HG03457 (cell line): Measurements from ENCODE around the gene MYO18B.

Source experiments
- ATAC-seq: cut with Tn5 transposase; IDR thresholded peaks from one replicate; pipeline ENCODE4 v1.9.1; 2021; ENCODE audit warnings: moderate number of reproducible peaks; ENCODE audit not compliant: unreplicated experiment

The MYO18B gene

GRCh38 chr22:25747245-25747944 lies 5.4 kb downstream of the MYO18B start:
- ATAC-seq = no peak

- ATAC-seq = no peak
Observed at GRCh38 chr22:25748140-25748539, 6.2 kb downstream of the MYO18B start.

GRCh38 chr22:25748704-25749103 lies 6.7 kb downstream of the MYO18B start:
- ATAC-seq = no peak

GRCh38 chr22:25749420-25750169 lies 7.6 kb downstream of the MYO18B start:
- no peak for ATAC-seq

- no peak for ATAC-seq
Observed at GRCh38 chr22:25750569-25751173, 8.7 kb downstream of the MYO18B start.

- no peak for ATAC-seq
Observed at GRCh38 chr22:25751174-25751581, 9.2 kb downstream of the MYO18B start.

- no peak for ATAC-seq
Observed at GRCh38 chr22:25752615-25753214, 10.7 kb downstream of the MYO18B start.

GRCh38 chr22:25753252-25753651 lies 11.3 kb downstream of the MYO18B start:
- ATAC-seq = no peak

GRCh38 chr22:25754527-25755202 lies 12.7 kb downstream of the MYO18B start:
- no peak for ATAC-seq

- no peak for ATAC-seq
Observed at GRCh38 chr22:25757686-25758085, 15.7 kb downstream of the MYO18B start.

- no peak for ATAC-seq
Observed at GRCh38 chr22:25758316-25758715, 16.3 kb downstream of the MYO18B start.

- ATAC-seq = no peak
Observed at GRCh38 chr22:25759825-25760231, 17.8 kb downstream of the MYO18B start.

GRCh38 chr22:25760294-25760693 lies 18.3 kb downstream of the MYO18B start:
- no peak for ATAC-seq

GRCh38 chr22:25760848-25761595 lies 19.0 kb downstream of the MYO18B start:
- ATAC-seq = no peak

GRCh38 chr22:25762147-25762546 lies 20.2 kb downstream of the MYO18B start:
- no peak for ATAC-seq

GRCh38 chr22:25763239-25763777 lies 21.3 kb downstream of the MYO18B start:
- ATAC-seq = no peak

GRCh38 chr22:25764270-25765015 lies 22.5 kb downstream of the MYO18B start:
- no peak for ATAC-seq

GRCh38 chr22:25765016-25765367 lies 23.0 kb downstream of the MYO18B start:
- no peak for ATAC-seq

- ATAC-seq = no peak
Observed at GRCh38 chr22:25765801-25766200, 23.8 kb downstream of the MYO18B start.
